K562 (cell line): ENCODE measurements around the gene RPS8. TPM values are rescaled to one million over a fixed set of nuclear protein-coding genes. Genes with fewer than 3 reads are reported as not detected.

Experiments used
- EHMT2 ChIP-seq: fragments of 450-650 bp; IDR thresholded peaks from 2 replicates; pipeline ENCODE4 v1.6.1; 2018; ENCODE audit warnings: antibody characterized with exemption
- ETS2 ChIP-seq: IDR thresholded peaks from 2 replicates; pipeline ENCODE4 v1.6.1; 2016; ENCODE audit warnings: borderline replicate concordance, missing genetic modification characterization, mild to moderate bottlenecking, moderate library complexity, missing compliant biosample characterization; ENCODE audit not compliant: poor library complexity, severe bottlenecking
- FOXA3 ChIP-seq, 2 experiments: fragments of 450-650 bp in 1 of 2; sonication (generic) in 1 of 2; formaldehyde crosslinking; IDR thresholded peaks in 1 of 2; conservative IDR thresholded peaks in 1 of 2; 2 replicates each; pipeline versions ENCODE4 v1.4.0 to v1.8.0; 2020 to 2022; ENCODE audit warnings: mild to moderate bottlenecking in 2 of 2, missing genetic modification reagents in 1 of 2
- HOXB6 ChIP-seq: fragments of 250-450 bp; sonication (Bioruptor Pico); IDR thresholded peaks from 2 replicates; pipeline ENCODE4 v1.5.1; 2022; ENCODE audit warnings: mild to moderate bottlenecking, borderline replicate concordance
- JUNB ChIP-seq: fragments of 450-650 bp; formaldehyde crosslinking; conservative IDR thresholded peaks from 2 replicates; pipeline ENCODE4 v1.4.0; 2020; ENCODE audit warnings: mild to moderate bottlenecking
- KDM1A ChIP-seq, 2 experiments: fragments of 450-650 bp; IDR thresholded peaks; 2 replicates each; pipeline ENCODE4 v1.6.1; 2016; ENCODE audit warnings: mild to moderate bottlenecking in 2 of 2
- NELFE ChIP-seq: IDR thresholded peaks from 2 replicates; pipeline ENCODE4 v1.6.1; 2011; ENCODE audit warnings: mild to moderate bottlenecking; ENCODE audit not compliant: insufficient read depth, insufficient read length
- PCBP1 ChIP-seq: fragments of 200-400 bp; formaldehyde crosslinking; IDR thresholded peaks from 2 replicates; pipeline ENCODE4 v1.6.1; 2018; ENCODE audit warnings: mild to moderate bottlenecking, low read depth, low read length; ENCODE audit not compliant: poor library complexity, severe bottlenecking
- RBFOX2 ChIP-seq: fragments of 200-400 bp; formaldehyde crosslinking; IDR thresholded peaks from 2 replicates; pipeline ENCODE4 v1.6.1; 2017; ENCODE audit warnings: low read depth, mild to moderate bottlenecking, low read length, moderate library complexity
- RBM17 ChIP-seq: fragments of 200-400 bp; formaldehyde crosslinking; IDR thresholded peaks from 2 replicates; pipeline ENCODE4 v1.6.1; 2017; ENCODE audit warnings: low read depth, mild to moderate bottlenecking, low read length, borderline replicate concordance
- TARDBP ChIP-seq: fragments of 450-650 bp; IDR thresholded peaks from 2 replicates; pipeline ENCODE4 v1.6.1; 2016
- XRCC3 ChIP-seq: fragments of 450-650 bp; IDR thresholded peaks from 2 replicates; pipeline ENCODE4 v1.6.1; 2017; ENCODE audit warnings: mild to moderate bottlenecking, moderate library complexity
- ZKSCAN8 ChIP-seq: fragments of 200-800 bp; sonication (Bioruptor generic); IDR thresholded peaks from 2 replicates; pipeline ENCODE4 v1.6.1; 2016; ENCODE audit warnings: missing genetic modification characterization, missing compliant biosample characterization
- ZNF668 ChIP-seq: fragments of 250-450 bp; sonication (Bioruptor Pico); IDR thresholded peaks from 2 replicates; pipeline ENCODE4 v1.8.0; 2022; ENCODE audit warnings: mild to moderate bottlenecking, inconsistent platforms
- polyA plus RNA-seq, 8 experiments: library from polyadenylated mRNA; depleted of rRNA in 4 of 8; stranded (reverse) in 5 of 8; unstranded in 3 of 8; fragments of >200 nt; fragmentation: Nextera tagmentation in 2 of 8; fragmentation: Illumina TruSeq in 1 of 8; extraction: Ambion mirVana in 2 of 8; extraction: Trizol in 1 of 8; gene quantifications; 2 replicates each; pipeline versions ENCODE4 v1.2.1 to v1.2.3, GENCODE V29; 2011 to 2014; ENCODE audit warnings: inconsistent platforms in 1 of 8, missing spikeins in 1 of 8
- total RNA-seq, 7 experiments: library from RNA; depleted of rRNA in 6 of 7; stranded (reverse); fragments of >200 nt in 6 of 7; fragmentation: Illumina TruSeq in 2 of 7; extraction: Trizol in 2 of 7; gene quantifications; 2 replicates each; pipeline versions ENCODE4 v1.2.1 to v1.2.3, GENCODE V29; 2011 to 2021; ENCODE audit warnings: low replicate concordance in 1 of 7
- TF ChIP-seq, protein P1 (sequence below), 3 experiments: IDR thresholded peaks in 2 of 3; conservative IDR thresholded peaks in 1 of 3; 2 replicates each; pipeline ENCODE4 v1.5.1; 2011 to 2012; ENCODE audit warnings: low read length in 3 of 3, mild to moderate bottlenecking in 3 of 3, control low read depth in 2 of 3, improper control_type of control experiment in 1 of 3, inconsistent platforms in 1 of 3, low read depth in 1 of 3, mixed read lengths in 1 of 3, moderate library complexity in 1 of 3; ENCODE audit not compliant: insufficient read depth in 2 of 3
- TF ChIP-seq, protein P2 (sequence below): fragments of 250-450 bp; sonication (Bioruptor Pico); IDR thresholded peaks from 2 replicates; pipeline ENCODE4 v1.4.0; 2020; ENCODE audit warnings: borderline replicate concordance
- TF ChIP-seq, protein P3 (sequence below): fragments of 150-350 bp; IDR thresholded peaks from 2 replicates; pipeline ENCODE4 v1.6.1; 2014; ENCODE audit warnings: low read depth, mild to moderate bottlenecking, low read length, borderline replicate concordance
- TF ChIP-seq, protein P4 (sequence below): fragments of 250-450 bp; sonication (Bioruptor Pico); IDR thresholded peaks from 2 replicates; pipeline ENCODE4 v1.8.0; 2022; ENCODE audit warnings: moderate library complexity, mild to moderate bottlenecking, inconsistent platforms

RPS8 gene
- total and polyA plus RNA-seq, 9 of the 15 experiments (the other 6 are each of a cell fraction or from before 2014, with no cell fraction given): 2,431 to 4,168 (median 3,109) TPM

DNA sequence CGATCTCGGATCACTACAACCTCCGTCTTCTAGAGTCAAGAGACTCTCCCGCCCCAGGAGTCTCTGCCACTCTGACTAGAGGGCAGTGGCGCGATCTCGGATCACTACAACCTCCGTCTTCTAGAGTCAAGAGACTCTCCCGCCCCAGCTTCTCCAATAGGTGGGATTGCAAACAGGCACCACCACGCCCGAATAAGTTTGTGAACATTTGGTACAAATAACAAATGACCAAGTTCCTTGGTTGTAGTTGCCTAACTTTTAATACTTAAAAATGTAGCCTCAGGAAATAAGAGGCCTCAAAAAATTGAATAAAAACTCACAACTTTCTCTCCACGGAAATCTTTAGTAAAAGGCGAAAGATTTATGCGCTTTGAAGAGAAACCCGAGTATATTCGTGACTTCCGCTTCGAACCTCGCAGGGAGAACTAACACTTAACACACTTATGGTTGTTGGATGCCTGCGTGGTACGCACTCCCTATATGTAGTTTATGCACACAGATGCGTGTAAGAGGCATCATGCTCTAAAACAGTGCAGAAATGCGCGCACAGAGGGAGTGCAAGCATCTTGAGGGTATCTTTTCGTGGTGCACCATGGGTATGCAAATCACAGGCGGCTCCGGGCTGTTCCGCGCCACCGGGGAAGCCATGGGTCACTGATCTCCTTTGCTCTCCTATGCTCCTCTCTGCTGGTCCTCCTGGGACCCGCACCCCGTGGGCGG, 44.4 kb downstream of the RPS8 start (continued):
- TF ChIP-seq TARDBP: peak; percentile 63; the same call in 1 of the 2 replicates
- no peak; a peak in 1 of 4 replicates for TF ChIP-seq KDM1A (IDR thresholded peaks at IDR 0.05)
- TF ChIP-seq XRCC3: no peak
- no peak for TF ChIP-seq PCBP1
- no peak for TF ChIP-seq EHMT2
- TF ChIP-seq, protein P1, sequence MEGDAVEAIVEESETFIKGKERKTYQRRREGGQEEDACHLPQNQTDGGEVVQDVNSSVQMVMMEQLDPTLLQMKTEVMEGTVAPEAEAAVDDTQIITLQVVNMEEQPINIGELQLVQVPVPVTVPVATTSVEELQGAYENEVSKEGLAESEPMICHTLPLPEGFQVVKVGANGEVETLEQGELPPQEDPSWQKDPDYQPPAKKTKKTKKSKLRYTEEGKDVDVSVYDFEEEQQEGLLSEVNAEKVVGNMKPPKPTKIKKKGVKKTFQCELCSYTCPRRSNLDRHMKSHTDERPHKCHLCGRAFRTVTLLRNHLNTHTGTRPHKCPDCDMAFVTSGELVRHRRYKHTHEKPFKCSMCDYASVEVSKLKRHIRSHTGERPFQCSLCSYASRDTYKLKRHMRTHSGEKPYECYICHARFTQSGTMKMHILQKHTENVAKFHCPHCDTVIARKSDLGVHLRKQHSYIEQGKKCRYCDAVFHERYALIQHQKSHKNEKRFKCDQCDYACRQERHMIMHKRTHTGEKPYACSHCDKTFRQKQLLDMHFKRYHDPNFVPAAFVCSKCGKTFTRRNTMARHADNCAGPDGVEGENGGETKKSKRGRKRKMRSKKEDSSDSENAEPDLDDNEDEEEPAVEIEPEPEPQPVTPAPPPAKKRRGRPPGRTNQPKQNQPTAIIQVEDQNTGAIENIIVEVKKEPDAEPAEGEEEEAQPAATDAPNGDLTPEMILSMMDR (IDR thresholded peaks at IDR 0.05 in 2 of 3, conservative IDR thresholded peaks at IDR 0.05 in 1 of 3; ENCODE audit: insufficient read depth in 2 of 3, low read depth in 1 of 3, low read length in 3 of 3): peak; percentile 26 to 49 (median 49); a peak in 4 of 6 replicates
- TF ChIP-seq, protein P2, sequence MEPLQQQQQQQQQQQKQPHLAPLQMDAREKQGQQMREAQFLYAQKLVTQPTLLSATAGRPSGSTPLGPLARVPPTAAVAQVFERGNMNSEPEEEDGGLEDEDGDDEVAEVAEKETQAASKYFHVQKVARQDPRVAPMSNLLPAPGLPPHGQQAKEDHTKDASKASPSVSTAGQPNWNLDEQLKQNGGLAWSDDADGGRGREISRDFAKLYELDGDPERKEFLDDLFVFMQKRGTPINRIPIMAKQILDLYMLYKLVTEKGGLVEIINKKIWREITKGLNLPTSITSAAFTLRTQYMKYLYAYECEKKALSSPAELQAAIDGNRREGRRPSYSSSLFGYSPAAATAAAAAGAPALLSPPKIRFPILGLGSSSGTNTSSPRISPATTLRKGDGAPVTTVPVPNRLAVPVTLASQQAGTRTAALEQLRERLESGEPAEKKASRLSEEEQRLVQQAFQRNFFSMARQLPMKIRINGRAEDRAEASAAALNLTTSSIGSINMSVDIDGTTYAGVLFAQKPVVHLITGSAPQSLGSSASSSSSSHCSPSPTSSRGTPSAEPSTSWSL: no peak
- TF ChIP-seq HOXB6: no peak; the same call in none of the 2 replicates
- TF ChIP-seq, protein P3, sequence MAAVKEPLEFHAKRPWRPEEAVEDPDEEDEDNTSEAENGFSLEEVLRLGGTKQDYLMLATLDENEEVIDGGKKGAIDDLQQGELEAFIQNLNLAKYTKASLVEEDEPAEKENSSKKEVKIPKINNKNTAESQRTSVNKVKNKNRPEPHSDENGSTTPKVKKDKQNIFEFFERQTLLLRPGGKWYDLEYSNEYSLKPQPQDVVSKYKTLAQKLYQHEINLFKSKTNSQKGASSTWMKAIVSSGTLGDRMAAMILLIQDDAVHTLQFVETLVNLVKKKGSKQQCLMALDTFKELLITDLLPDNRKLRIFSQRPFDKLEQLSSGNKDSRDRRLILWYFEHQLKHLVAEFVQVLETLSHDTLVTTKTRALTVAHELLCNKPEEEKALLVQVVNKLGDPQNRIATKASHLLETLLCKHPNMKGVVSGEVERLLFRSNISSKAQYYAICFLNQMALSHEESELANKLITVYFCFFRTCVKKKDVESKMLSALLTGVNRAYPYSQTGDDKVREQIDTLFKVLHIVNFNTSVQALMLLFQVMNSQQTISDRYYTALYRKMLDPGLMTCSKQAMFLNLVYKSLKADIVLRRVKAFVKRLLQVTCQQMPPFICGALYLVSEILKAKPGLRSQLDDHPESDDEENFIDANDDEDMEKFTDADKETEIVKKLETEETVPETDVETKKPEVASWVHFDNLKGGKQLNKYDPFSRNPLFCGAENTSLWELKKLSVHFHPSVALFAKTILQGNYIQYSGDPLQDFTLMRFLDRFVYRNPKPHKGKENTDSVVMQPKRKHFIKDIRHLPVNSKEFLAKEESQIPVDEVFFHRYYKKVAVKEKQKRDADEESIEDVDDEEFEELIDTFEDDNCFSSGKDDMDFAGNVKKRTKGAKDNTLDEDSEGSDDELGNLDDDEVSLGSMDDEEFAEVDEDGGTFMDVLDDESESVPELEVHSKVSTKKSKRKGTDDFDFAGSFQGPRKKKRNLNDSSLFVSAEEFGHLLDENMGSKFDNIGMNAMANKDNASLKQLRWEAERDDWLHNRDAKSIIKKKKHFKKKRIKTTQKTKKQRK: no peak
- peak; percentile 85; the same call in 1 of the 2 replicates for TF ChIP-seq ZNF668
- TF ChIP-seq ZKSCAN8 (CRISPR knock-in tag): peak; percentile 91; the same call in 1 of the 2 replicates
- TF ChIP-seq NELFE: no peak
- peak; percentile 35 to 50; a peak in 3 of 4 replicates for TF ChIP-seq FOXA3 (CRISPR knock-in tag; conservative IDR thresholded peaks at IDR 0.05 in 1 of 2, IDR thresholded peaks at IDR 0.05 in 1 of 2)
- TF ChIP-seq, protein P4, sequence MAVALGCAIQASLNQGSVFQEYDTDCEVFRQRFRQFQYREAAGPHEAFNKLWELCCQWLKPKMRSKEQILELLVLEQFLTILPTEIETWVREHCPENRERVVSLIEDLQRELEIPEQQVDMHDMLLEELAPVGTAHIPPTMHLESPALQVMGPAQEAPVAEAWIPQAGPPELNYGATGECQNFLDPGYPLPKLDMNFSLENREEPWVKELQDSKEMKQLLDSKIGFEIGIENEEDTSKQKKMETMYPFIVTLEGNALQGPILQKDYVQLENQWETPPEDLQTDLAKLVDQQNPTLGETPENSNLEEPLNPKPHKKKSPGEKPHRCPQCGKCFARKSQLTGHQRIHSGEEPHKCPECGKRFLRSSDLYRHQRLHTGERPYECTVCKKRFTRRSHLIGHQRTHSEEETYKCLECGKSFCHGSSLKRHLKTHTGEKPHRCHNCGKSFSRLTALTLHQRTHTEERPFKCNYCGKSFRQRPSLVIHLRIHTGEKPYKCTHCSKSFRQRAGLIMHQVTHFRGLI (CRISPR knock-in tag): no peak
- TF ChIP-seq ETS2 (tag): no peak
- no peak for TF ChIP-seq RBM17
- TF ChIP-seq RBFOX2: peak; percentile 83
- no peak for TF ChIP-seq JUNB (CRISPR knock-in tag)
